Nucleus accumbens (tissue), 56 donors: Measurements from ENCODE around the gene DOCK1.

Source experiments
- DNase-seq, 56 donors: peaks; one replicate each; lab custom pipeline; 2025; lab: John Stamatoyannopoulos, UW

DOCK1 gene

GRCh38 chr10:127195041-127195506 is 289.8 kb downstream of the DOCK1 start:
- DNase-seq, result peak in 15 of 56 donors; percentile 8 to 51 (median 36)

- DNase-seq, result peak in 19 of 56 donors; percentile 19 to 54 (median 37)
These were observed 290.5 kb downstream of the DOCK1 start for GRCh38 chr10:127195571-127196281.

- peak in 48 of 56 donors; percentile 10 to 74 (median 48) for DNase-seq
These were observed 291.3 kb downstream of the DOCK1 start, which contains the start of gene INSYN2A for GRCh38 chr10:127196282-127197153. Gene INSYN2A (minus strand): TSS chr10:127196591. CDS start chr10:127176395, 20,196 bp downstream.

- peak in 2 of 56 donors; percentile 49 to 51 for DNase-seq
These were observed 291.9 kb downstream of the DOCK1 start for GRCh38 chr10:127197154-127197432.

- no peak for DNase-seq
These were observed 293.1 kb downstream of the DOCK1 start for GRCh38 chr10:127198307-127198706.

GRCh38 chr10:127198721-127199120 is 293.5 kb downstream of the DOCK1 start:
- no peak for DNase-seq

GRCh38 chr10:127200646-127201045 is 295.4 kb downstream of the DOCK1 start:
- no peak for DNase-seq

GRCh38 chr10:127203067-127203466 is 297.8 kb downstream of the DOCK1 start:
- DNase-seq, result no peak

GRCh38 chr10:127207081-127207480 is 301.9 kb downstream of the DOCK1 start:
- DNase-seq, result no peak

GRCh38 chr10:127210936-127211466 is 305.8 kb downstream of the DOCK1 start:
- no peak for DNase-seq

- no peak for DNase-seq
These were observed 310.6 kb downstream of the DOCK1 start for GRCh38 chr10:127215866-127216265.

- no peak for DNase-seq
These were observed 311.0 kb downstream of the DOCK1 start for GRCh38 chr10:127216274-127216673.

GRCh38 chr10:127216786-127217185 is 311.6 kb downstream of the DOCK1 start:
- no peak for DNase-seq

- DNase-seq, result no peak
These were observed 313.4 kb downstream of the DOCK1 start for GRCh38 chr10:127218658-127219057.

GRCh38 chr10:127221281-127221680 is 316.1 kb downstream of the DOCK1 start:
- no peak for DNase-seq

GRCh38 chr10:127227027-127227426 is 321.8 kb downstream of the DOCK1 start:
- no peak for DNase-seq

- DNase-seq, result no peak
These were observed 322.4 kb downstream of the DOCK1 start for GRCh38 chr10:127227663-127228062.

GRCh38 chr10:127228195-127228787 is 323.1 kb downstream of the DOCK1 start:
- DNase-seq, result peak in 12 of 56 donors; percentile 8 to 34 (median 19)

GRCh38 chr10:127234306-127234800 is 329.1 kb downstream of the DOCK1 start:
- no peak for DNase-seq

GRCh38 chr10:127236266-127236665 is 331.0 kb downstream of the DOCK1 start:
- no peak for DNase-seq

GRCh38 chr10:127242914-127243313 is 337.7 kb downstream of the DOCK1 start:
- no peak for DNase-seq
